Measurements from ENCODE around the gene GSG1. TPM values are rescaled to one million over a fixed set of nuclear protein-coding genes. Genes with fewer than 3 reads are reported as not detected.

GSG1 gene
- total and polyA plus RNA-seq, 10 donors: not detected

DNA sequence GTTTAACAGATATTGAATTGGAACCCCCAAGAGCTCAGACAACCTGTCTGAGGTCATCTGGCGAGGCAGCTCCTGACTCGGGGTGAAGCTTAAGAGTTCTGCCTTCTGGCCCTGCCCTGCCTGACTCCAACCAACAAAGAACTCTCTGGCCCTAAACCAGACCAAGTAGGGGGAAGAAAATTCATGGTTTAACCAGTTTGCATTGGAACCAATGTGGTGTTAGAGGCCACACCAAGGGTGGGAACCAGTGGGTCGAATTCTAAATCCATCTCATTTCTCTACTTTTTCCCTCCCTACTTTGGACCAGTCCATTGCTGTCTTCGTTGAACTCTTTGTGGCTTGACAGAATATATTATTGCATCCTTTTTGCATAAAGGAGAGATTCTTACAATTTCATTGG is 30.4 kb upstream of the GSG1 start:
- Histone ChIP-seq H3K36me3 (no peaks in the 10 kb centered on the region), H3K27ac (no peak overlapping the region), H3K27me3 (replicated peaks in 1 of 7) (no peaks in the 10 kb centered on the region), H3K4me3 (no peak overlapping the region), H3K4me1 (peaks cover 0 to 9% (median 0%) of the 10 kb centered on the region in 6 donors), H3K9me3 (no peaks in the 10 kb centered on the region)
- no peak for TF ChIP-seq POLR2A (IDR thresholded peaks at IDR 0.05)
- TF ChIP-seq, protein P1, sequence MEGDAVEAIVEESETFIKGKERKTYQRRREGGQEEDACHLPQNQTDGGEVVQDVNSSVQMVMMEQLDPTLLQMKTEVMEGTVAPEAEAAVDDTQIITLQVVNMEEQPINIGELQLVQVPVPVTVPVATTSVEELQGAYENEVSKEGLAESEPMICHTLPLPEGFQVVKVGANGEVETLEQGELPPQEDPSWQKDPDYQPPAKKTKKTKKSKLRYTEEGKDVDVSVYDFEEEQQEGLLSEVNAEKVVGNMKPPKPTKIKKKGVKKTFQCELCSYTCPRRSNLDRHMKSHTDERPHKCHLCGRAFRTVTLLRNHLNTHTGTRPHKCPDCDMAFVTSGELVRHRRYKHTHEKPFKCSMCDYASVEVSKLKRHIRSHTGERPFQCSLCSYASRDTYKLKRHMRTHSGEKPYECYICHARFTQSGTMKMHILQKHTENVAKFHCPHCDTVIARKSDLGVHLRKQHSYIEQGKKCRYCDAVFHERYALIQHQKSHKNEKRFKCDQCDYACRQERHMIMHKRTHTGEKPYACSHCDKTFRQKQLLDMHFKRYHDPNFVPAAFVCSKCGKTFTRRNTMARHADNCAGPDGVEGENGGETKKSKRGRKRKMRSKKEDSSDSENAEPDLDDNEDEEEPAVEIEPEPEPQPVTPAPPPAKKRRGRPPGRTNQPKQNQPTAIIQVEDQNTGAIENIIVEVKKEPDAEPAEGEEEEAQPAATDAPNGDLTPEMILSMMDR (IDR thresholded peaks at IDR 0.05 in 8 of 11, conservative IDR thresholded peaks at IDR 0.05 in 3 of 11): no peak
- no peak for TF ChIP-seq POLR2AphosphoS5 (IDR thresholded peaks at IDR 0.05)
- WGBS, 5 donors: 78 to 94% (median 85%) methylated on average over 4 of the region's 4 CpGs
- no peak for DNase-seq
- intact Hi-C loops (cut with DNase I; ENCODE audit: low total_unique reads): no loop called here

DNA sequence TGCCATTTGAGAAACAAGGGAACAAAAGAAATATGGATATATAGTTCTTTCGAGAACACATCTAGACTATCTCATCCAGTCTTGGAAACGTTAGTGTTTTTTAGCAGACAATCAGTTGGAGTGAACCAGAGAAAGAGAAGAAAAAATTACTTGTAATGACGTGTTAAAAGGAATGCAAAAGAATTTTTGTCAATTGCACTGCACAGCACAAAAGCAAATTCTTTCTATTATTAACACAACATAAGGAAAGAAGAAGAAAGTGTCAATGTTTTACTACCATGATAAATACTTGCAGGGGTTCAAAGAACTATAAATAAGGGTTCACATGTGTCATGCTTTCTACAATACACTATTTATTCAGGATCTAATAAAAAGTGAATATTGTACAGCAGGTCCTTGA is 27.5 kb upstream of the GSG1 start:
- Histone ChIP-seq H3K4me1 (peaks cover 0 to 9% (median 0%) of the 10 kb centered on the region in 6 donors), H3K27me3 (replicated peaks in 1 of 7) (no peaks in the 10 kb centered on the region), H3K9me3 (no peaks in the 10 kb centered on the region), H3K4me3 (no peak overlapping the region), H3K27ac (no peak overlapping the region), H3K36me3 (no peaks in the 10 kb centered on the region)
- no peak for DNase-seq
- TF ChIP-seq, protein P1 (IDR thresholded peaks at IDR 0.05 in 8 of 11, conservative IDR thresholded peaks at IDR 0.05 in 3 of 11): no peak
- TF ChIP-seq POLR2A (IDR thresholded peaks at IDR 0.05) (no peak), POLR2AphosphoS5 (IDR thresholded peaks at IDR 0.05) (no peak)
- 74 to 81% (median 78%) methylated on average over 3 of the region's 3 CpGs for WGBS, 5 donors
- intact Hi-C loops (cut with DNase I; ENCODE audit: low total_unique reads): no loop called here

DNA sequence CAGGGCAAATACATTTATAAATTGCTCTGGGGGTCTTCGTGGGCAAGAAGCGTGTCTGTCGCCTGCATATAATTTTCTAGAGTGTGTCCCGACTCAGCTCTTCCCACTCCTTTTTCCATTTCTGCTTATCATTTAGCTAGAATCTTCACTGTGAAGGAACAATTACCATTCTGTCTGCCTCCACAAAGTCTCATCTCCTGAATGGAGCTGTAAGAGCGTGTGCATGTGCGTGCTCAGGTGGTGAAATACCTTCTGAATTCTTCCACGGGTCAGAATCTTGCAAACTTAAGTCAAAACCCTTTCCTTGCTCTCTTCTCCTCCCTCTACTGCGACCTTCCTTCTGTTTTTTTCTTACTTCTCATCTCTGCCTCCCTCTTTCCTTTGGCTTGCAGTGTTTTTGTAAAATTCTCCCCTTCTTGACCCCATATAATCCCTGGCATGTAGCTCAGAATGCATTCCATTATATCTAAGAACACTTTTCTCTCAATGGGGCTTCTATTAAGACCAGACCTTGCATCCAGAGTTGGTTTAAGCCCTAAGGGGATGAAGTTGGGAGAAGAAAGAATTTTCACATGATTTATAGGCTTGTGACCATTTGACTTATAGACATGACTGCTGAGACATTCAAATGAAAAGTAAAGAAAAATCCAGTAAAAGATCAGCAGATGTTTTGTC is 25.0 kb upstream of the GSG1 start:
- Histone ChIP-seq H3K36me3 (no peaks in the 10 kb centered on the region), H3K4me3 (no peak overlapping the region), H3K27me3 (replicated peaks in 1 of 7) (no peaks in the 10 kb centered on the region), H3K27ac (no peak overlapping the region), H3K4me1 (peaks cover 0 to 4% (median 0%) of the 10 kb centered on the region in 6 donors), H3K9me3 (no peaks in the 10 kb centered on the region)
- intact Hi-C loops (cut with DNase I; ENCODE audit: low total_unique reads): no loop called here
- DNase-seq: no peak
- 86 to 94% (median 89%) methylated on average over 8 of the region's 8 CpGs for WGBS, 5 donors
- TF ChIP-seq POLR2A (IDR thresholded peaks at IDR 0.05) (no peak), POLR2AphosphoS5 (IDR thresholded peaks at IDR 0.05) (no peak)
- TF ChIP-seq, protein P1 (IDR thresholded peaks at IDR 0.05 in 8 of 11, conservative IDR thresholded peaks at IDR 0.05 in 3 of 11): no peak

DNA sequence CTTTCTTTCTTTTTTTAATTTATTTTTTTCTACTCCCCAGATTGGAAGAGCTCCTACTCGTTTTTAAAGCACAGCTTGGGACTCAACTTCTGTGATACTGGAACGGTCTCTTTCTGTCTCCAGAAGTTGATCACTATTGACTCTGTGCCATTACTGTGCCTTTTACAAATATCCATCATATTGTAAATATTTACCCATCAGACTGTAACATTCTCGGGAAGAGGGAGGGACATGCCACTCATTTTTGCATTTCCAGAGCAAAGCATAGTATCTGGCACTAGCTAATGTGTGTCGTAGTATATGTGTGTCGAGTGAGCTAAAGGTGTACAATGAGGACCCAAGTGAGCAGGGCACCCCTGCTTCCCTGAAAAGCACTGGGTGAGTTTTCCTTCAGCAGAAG is 24.0 kb upstream of the GSG1 start:
- Histone ChIP-seq H3K9me3 (no peaks in the 10 kb centered on the region), H3K27ac (no peak overlapping the region), H3K27me3 (replicated peaks in 1 of 7) (no peaks in the 10 kb centered on the region), H3K4me3 (no peak overlapping the region), H3K4me1 (peaks cover 0 to 4% (median 0%) of the 10 kb centered on the region in 6 donors), H3K36me3 (no peaks in the 10 kb centered on the region)
- 61 to 84% (median 65%) methylated on average over 4 to 5 of the region's 5 CpGs for WGBS, 5 donors
- no peak for DNase-seq
- no peak for TF ChIP-seq POLR2AphosphoS5 (IDR thresholded peaks at IDR 0.05)
- TF ChIP-seq, protein P1 (IDR thresholded peaks at IDR 0.05 in 8 of 11, conservative IDR thresholded peaks at IDR 0.05 in 3 of 11): no peak
- TF ChIP-seq POLR2A (IDR thresholded peaks at IDR 0.05): no peak
- intact Hi-C loops (cut with DNase I; ENCODE audit: low total_unique reads): no loop called here

Data from spleen (tissue), 11 donors.